HL-60 (cell line): ENCODE results near the gene SHISA2.

Experiments
- CTCF ChIP-seq: IDR thresholded peaks from one replicate; pipeline ENCODE4 v1.5.1; 2011; ENCODE audit warnings: low read length, control low read depth, inconsistent platforms; ENCODE audit not compliant: insufficient read depth
- GABPA ChIP-seq: IDR thresholded peaks from 2 replicates; pipeline ENCODE4 v1.6.1; 2012; ENCODE audit warnings: low read depth
- REST ChIP-seq: IDR thresholded peaks from 2 replicates; pipeline ENCODE4 v1.6.1; 2012; ENCODE audit warnings: low read depth; ENCODE audit not compliant: insufficient replicate concordance

DNA sequence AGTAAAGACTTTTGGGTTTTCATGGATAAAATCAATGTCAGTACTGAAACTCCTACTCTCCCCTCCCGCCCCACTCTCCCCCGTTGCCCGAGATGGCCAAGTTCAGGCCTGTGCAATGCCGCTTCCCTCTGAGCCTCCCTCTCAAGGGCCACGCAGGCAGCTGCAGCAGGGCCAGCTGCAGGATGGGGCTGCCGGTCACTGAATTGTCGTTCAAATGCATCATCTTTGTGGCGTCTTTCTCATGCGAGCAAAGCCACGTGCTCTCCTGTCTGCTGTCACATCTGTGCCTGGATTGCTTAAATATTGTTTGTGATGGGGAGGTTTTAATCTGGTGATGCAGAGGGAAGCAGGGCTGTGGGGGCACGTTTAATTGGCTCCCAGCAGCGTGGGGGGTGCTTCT is 26.6 kb downstream of the SHISA2 start:
- TF ChIP-seq CTCF (no peak), GABPA (no peak), REST (no peak)
